GM12891 (cell line): Measurements from ENCODE around the gene PPP2R2D.

Experiments
- PAX5 ChIP-seq: IDR thresholded peaks from 2 replicates; pipeline ENCODE4 v1.6.1; 2011; ENCODE audit warnings: low read length, moderate library complexity, mild to moderate bottlenecking; ENCODE audit not compliant: insufficient read depth, severe bottlenecking
- POLR2A ChIP-seq: IDR thresholded peaks from 2 replicates; pipeline ENCODE4 v1.6.1; 2011; ENCODE audit warnings: low read depth, low read length, control low read depth
- POLR2AphosphoS5 ChIP-seq: IDR thresholded peaks from 2 replicates; pipeline ENCODE4 v1.6.1; 2011; ENCODE audit warnings: low read depth, low read length, control low read depth
- SPI1 ChIP-seq: IDR thresholded peaks from 2 replicates; pipeline ENCODE4 v1.6.1; 2011; ENCODE audit warnings: low read depth, low read length, control low read depth
- TAF1 ChIP-seq: IDR thresholded peaks from 2 replicates; pipeline ENCODE4 v1.6.1; 2011; ENCODE audit warnings: low read depth, low read length, control low read depth

DNA sequence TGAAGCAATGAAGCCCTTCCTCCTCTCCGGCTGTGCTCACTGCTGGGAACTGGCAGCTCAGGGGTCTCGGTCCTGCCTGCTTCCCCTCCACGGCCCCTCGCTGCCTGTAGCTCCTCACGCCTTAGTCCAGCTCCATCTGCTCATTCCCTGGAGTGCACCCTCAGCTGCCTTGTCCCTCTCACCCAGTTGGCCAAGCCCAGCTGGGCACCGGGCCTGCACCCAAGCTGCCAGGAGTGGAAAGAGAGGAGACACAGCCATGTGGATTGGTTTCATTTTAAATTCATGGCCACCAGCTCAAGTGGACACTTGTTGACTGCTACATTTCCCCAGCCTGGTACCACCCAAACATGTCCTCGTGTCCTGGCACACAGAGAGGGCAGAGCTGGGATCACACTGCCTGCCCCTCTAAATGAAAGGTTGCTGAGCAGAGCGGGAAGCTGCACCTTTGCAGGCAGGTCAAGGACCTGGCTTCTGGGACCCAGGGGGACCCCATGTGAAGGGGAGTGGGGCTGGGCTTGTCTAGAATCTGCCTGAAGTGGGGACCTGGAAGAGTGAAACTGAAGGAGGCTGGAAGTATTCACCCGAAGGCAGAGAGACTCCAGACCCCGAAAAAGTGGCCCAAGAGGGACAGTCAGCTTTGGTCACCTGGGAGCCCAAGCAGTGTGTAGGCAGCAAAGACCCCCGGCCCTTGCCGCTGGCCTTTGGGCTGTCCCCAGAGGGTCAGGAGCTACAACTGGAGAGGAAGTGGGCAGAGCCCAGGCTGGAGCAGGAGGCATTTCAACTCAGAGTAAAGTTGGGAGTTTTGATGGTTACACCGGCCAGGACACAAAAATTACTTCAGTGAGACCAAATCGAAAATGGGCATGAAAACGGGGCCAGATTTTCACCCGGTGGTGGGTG, 95.9 kb downstream of the PPP2R2D start:
- TF ChIP-seq POLR2A (no peak), PAX5 (no peak), POLR2AphosphoS5 (no peak), TAF1 (no peak), SPI1 (no peak)
